Activated CD8-positive, alpha-beta memory T cell treated with anti-CD3 and anti-CD28 coated beads for 48 hours (primary cell): Measurements from ENCODE around the gene ACTN1.

Experiments used
- DNase-seq, 3 experiments: peaks; one replicate each; pipeline ENCODE4 v3.0.0-alpha.2; 2020; ENCODE audit warnings: low read depth in 2 of 3, low spot score in 2 of 3

ACTN1 gene

GRCh38 chr14:68970038-68970612, 9.0 kb downstream of the ACTN1 start:
- no peak for DNase-seq

DNA sequence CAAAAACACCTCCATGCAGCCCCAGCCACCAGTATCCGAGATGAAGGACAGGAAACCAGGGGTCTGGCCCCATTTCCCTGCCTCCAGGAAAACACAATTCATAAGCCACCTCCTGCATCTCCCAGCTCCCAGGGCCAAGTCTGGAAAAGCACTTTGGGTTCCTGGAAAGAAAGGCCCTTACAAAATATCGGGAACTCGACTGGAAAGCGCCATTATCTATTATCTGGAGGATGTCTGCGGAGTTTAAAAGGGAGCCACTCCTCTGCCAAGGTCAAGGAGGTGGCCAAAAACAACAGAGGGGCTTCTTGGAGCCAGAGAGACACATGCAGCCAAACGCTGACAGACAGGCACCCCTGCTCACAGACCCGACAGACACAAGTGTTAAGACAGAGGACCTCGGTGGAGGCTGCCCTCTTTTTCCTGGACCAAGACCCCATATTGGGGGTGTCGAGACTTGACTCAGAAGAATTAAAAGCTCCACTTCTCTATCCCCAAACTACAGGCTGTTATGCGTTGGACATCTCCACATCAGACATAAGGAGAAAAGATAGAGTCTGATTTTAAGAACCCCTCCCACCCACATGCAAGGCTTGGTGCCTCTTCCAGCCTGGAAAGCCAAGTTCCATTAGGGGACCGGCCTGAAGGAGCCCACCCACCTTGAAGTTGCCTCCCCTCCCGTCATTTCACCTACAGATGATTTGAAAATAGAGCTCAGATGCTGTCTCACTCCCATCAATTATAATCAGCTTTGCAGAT, 9.6 kb downstream of the ACTN1 start:
- no peak for DNase-seq

DNA sequence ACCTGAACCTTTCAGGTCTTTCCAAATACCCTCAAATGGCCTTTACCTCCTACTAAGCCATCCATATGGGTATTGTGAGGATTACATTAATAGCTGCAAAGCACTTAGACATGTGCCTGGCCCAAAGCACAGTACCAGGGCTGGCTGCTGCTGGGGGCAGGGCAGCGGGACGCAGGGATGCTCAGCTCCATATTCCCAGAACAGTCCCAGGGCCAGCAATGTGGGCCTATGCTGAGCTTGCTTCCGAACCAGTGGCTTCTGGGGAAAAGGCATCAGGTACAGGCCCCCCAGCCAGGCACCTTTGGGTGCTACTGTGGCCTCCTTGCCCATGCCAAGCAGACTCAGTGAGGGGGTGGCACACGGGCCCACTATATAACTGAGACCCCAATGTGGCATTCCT, 10.4 kb downstream of the ACTN1 start:
- no peak for DNase-seq

DNA sequence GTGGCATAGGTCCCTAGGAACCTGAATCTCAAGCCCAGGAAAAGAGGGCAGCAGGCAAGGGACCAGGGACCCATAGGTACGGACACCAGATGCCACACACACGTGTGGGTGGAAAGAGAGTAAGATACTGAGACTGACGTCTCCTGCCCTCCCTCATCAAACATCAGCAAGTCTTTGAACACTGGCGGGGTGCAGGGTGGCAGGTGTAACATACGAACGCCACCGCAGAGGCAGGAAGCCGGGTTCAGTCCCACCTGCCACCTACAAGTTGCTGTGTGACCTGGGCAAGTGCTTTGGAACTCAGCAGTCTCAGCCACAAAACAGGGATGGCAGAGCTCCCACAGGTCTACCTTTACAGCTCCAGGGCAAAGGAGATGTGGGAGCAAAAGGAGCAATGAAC, 11.1 kb downstream of the ACTN1 start:
- DNase-seq = no peak

- no peak for DNase-seq
These were observed 11.6 kb downstream of the ACTN1 start for GRCh38 chr14:68967459-68967940.

DNA sequence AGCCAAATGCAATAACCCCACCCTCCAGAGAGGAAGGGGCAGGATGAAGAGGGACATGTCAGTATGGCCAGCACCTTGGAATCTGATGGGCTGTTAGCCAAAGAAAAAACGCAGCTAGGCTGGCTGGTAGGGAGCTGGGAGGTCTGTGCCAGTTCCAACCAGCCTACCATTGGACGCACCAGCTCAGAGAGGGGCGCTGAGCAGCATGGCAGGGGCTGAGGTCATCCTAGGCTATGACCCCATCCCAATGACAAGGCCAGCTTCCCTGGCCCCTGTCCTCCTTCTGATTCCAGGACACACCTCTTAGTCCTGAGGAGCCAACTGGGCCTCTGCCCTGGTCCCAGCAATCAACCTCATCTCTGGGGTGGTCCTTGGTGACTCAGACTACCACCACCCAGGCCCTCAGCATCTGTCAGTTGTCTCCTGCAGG, 12.2 kb downstream of the ACTN1 start:
- DNase-seq = no peak

GRCh38 chr14:68965261-68965761, 13.8 kb downstream of the ACTN1 start:
- no peak for DNase-seq

GRCh38 chr14:68964300-68965093, 14.6 kb downstream of the ACTN1 start:
- no peak for DNase-seq

DNA sequence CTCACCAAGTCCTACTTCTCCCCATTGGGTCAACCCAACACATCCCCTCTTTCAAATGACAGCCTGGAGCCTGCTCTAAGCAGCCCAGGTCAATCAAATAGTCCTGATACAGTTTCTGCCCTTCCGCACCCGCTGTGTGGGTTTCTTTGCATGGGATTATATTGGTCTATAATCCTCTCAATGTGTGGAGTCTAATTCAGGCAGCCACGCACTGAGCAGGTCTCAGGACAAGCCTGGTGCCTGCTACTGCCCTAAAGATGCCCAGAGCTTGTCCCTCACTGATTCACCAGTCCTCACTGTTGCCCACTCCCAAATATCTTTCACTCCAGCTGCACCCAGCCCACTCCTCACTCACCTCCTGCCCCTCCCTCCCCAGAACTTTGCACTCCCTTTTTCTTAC, 16.4 kb downstream of the ACTN1 start:
- no peak for DNase-seq

DNA sequence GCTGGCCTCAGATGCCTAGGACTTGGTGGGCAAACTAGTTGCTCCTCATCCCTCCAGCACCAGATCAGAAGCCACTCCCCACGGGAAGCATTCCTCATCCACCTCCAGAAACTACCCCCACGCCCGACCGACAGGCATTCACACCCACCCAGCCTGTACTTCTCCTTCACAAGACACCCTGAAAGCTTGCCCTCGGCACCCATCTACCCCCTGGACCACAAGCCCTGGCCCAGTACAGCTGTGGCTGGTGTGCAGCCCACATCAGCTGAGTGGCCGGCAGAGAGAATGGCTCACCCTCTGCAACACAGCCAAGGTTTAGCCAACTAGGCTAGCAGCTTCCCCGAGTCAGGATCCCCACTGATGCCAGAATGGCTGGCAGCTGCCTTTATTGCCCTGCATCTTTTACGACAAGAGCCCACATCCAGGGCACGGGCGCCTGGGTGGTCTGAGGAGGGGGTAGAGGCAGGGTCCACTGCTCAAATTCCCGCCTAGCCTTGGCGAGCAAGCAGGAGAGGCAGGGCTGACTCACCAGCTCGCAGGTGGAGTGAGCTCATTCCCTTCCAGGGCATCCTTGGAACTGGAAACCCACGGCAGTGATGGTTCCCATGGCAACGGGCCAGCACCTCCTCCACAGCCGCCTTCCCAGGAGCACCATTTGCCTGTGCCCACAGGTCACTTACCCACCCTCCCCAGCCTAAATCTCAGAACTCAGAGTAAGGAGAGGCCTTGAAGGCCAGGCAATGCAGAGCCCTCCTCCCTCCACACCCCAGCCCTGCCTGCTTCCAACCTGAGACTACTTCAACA, 17.1 kb downstream of the ACTN1 start:
- DNase-seq = no peak

DNA sequence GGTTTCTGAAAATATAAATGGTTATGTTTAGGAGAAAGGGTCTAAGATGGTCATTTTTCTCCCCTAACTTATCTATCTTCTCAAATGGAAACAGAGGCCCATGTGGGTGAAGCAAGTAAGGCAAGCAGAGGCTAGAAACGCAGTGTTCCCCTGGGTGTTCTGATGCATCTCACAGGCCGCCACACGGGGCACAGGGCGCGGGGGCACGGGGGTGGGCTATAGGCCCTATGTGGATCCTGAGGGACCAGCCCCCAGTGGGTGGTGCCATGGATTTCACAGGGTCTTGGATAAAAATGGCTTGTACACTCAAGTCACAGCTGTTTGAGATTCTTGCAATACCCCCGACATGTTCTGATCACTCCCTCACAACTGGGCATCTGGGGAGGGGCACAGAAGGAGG, 17.7 kb downstream of the ACTN1 start:
- no peak for DNase-seq

GRCh38 chr14:68960123-68960522, 19.0 kb downstream of the ACTN1 start:
- no peak for DNase-seq

GRCh38 chr14:68959035-68959434, 20.1 kb downstream of the ACTN1 start:
- DNase-seq = no peak

DNA sequence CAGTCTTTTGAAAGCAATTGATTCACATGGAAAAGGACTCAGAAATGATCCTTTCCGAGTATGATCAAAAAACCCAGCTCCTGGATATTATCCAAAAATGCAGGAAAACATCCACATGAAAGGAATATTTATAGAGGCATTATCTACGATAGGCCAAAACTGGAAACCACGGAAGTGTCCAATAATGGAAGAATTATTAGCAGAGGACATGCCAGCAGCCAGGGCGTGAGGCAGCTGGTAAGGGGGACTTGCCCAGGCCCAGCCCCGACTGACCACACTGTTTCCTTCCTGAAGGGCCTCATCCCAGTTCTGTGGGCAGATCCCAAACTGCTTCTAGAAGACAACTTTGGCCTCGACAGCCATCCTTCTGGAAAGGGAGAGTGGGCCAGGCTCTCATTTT, 20.5 kb downstream of the ACTN1 start:
- DNase-seq = no peak

DNA sequence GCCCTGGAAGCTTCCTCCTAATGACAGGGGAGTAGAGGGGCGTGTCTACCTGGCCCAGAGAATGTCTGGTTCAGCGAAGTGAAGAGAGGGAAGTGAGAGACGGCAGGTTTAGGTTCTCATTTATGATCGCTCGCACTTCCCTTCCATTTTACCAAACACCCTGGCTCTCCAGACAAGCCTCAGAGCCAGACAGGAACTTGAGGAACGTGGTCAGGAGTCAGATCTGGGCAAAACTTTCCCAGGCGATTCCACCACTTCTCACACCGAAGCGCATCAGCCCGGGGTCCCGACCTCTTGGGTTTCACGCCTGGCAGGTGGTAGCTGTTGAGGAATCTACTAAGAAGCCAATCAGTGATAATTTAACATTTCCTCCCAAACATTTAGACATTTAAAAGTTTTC, 21.3 kb downstream of the ACTN1 start:
- DNase-seq = no peak

GRCh38 chr14:68956724-68957123, 22.4 kb downstream of the ACTN1 start:
- no peak for DNase-seq

DNA sequence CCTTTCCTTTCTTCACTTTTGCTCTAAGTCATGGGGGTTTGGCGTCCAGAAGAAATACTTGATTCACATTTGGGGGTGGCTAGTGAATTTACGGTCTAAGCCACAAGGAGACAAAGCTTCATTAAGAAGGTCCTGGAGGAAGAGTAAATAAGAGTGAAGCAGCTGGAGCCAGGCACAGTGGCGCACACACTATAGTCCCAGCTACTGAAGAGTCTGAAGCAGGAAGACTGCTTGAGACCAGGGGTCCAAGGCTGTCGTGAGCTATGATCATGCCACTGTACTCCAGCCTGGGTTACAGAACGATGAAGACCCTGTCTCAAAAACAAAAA, 23.3 kb downstream of the ACTN1 start:
- DNase-seq = no peak

GRCh38 chr14:68955164-68955850, 23.8 kb downstream of the ACTN1 start:
- DNase-seq = no peak

GRCh38 chr14:68953196-68953555, 25.9 kb downstream of the ACTN1 start:
- no peak for DNase-seq

GRCh38 chr14:68952531-68953195, 26.4 kb downstream of the ACTN1 start:
- no peak for DNase-seq
